B cell (primary cell): ENCODE data around the gene FAM111B.

ENCODE experiments used
- CTCF ChIP-seq: fragments of 200-600 bp; IDR thresholded peaks from one replicate; pipeline ENCODE4 v1.8.0; 2022; ENCODE audit warnings: antibody characterized with exemption, mild to moderate bottlenecking
- EZH2 ChIP-seq: IDR thresholded peaks from 2 replicates; pipeline ENCODE4 v1.6.1; 2012; ENCODE audit warnings: borderline replicate concordance, low read depth, mild to moderate bottlenecking, moderate library complexity, low read length; ENCODE audit not compliant: insufficient read depth, poor library complexity, severe bottlenecking

DNA sequence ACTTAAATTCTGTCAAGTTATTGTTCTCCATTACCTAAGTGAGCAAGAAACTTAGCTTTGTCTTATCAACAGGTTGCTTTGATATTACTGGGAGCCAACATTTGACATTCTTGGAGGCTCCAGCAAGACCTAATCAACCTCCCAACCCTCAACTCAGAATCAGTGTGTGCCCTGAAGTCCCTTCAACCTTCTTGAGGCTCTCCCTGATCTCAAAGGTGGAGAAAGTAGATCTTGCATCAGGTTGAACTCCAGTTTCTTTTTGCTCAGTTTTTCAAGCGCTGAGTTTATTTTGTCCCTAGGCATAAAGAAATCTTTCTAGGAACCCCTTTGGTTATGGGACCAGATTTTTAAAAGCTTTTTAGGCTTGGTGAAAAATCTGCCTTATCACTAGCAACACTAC lies 37.1 kb downstream of the FAM111B start:
- no peak for TF ChIP-seq CTCF
- no peak for TF ChIP-seq EZH2
